Fibroblast of lung (primary cell): Measurements from ENCODE around the gene MAP2K6. TPM values are rescaled to one million over a fixed set of nuclear protein-coding genes. Genes with fewer than 3 reads are reported as not detected.
A peak's percentile ranks its signal among the peaks of the same experiment; 100 is the strongest.

Experiments used
- DNase-seq, 2 donors: peaks; one replicate each; pipeline versions ENCODE4 v3.0.0 to v3.0.0-alpha.2; 2010; ENCODE audit warnings: low read depth in 2 of 2
- H2AFZ ChIP-seq: 2 replicates; pipeline ENCODE4 v1.5.1; 2012; ENCODE audit warnings: low read length, control low read depth, inconsistent platforms
- H3K27ac ChIP-seq: 2 replicates; pipeline ENCODE4 v1.5.1; 2011; ENCODE audit warnings: low read length, control low read depth; ENCODE audit not compliant: insufficient read depth
- H3K27me3 ChIP-seq: 2 replicates; pipeline ENCODE4 v1.5.1; 2011; ENCODE audit warnings: mild to moderate bottlenecking, low read length; ENCODE audit not compliant: control insufficient read depth, insufficient read depth
- H3K36me3 ChIP-seq: 2 replicates; pipeline ENCODE4 v1.5.1; 2011; ENCODE audit warnings: low read length; ENCODE audit not compliant: control insufficient read depth, insufficient read depth
- H3K4me1 ChIP-seq: 2 replicates; pipeline ENCODE4 v1.5.1; 2011; ENCODE audit warnings: low read length; ENCODE audit not compliant: control insufficient read depth, insufficient read depth; ENCODE audit errors: extremely low read depth
- H3K4me2 ChIP-seq: 2 replicates; pipeline ENCODE4 v1.5.1; 2011; ENCODE audit warnings: low read length, control low read depth; ENCODE audit not compliant: insufficient read depth; ENCODE audit errors: extremely low read depth
- H3K4me3 ChIP-seq, 4 experiments: fragments of 200-600 bp in 1 of 4; sonication (generic) in 1 of 4; replicated peaks in 1 of 4; 2 replicates each; pipeline ENCODE4 v1.5.1; 2011 to 2016; ENCODE audit warnings: low read length in 4 of 4, low read depth in 3 of 4, mild to moderate bottlenecking in 3 of 4, control low read depth in 2 of 4, inconsistent platforms in 1 of 4, mixed read lengths in 1 of 4; ENCODE audit not compliant: insufficient read depth in 1 of 4; ENCODE audit errors: control extremely low read depth in 1 of 4
- H3K79me2 ChIP-seq: 2 replicates; pipeline ENCODE4 v1.5.1; 2012; ENCODE audit warnings: mild to moderate bottlenecking, low read length, inconsistent platforms; ENCODE audit not compliant: control insufficient read depth, insufficient read depth
- H3K9ac ChIP-seq: 2 replicates; pipeline ENCODE4 v1.5.1; 2011; ENCODE audit warnings: mild to moderate bottlenecking, low read length, control low read depth; ENCODE audit not compliant: insufficient read depth
- H3K9me3 ChIP-seq: 2 replicates; pipeline ENCODE4 v1.5.1; 2012; ENCODE audit warnings: low read depth, low read length; ENCODE audit not compliant: control insufficient read depth, insufficient read depth
- H4K20me1 ChIP-seq: 2 replicates; pipeline ENCODE4 v1.5.1; 2011; ENCODE audit warnings: low read length; ENCODE audit not compliant: control insufficient read depth, insufficient read depth; ENCODE audit errors: extremely low read depth
- CTCF ChIP-seq, 2 donors: IDR thresholded peaks in 1 of 2; conservative IDR thresholded peaks in 1 of 2; 1 replicate in 1 of 2; 2 replicates in 1 of 2; pipeline ENCODE4 v1.5.1; 2011 to 2012; ENCODE audit warnings: low read length in 2 of 2, control low read depth in 1 of 2, inconsistent platforms in 1 of 2, low read depth in 1 of 2, mild to moderate bottlenecking in 1 of 2
- EZH2 ChIP-seq: IDR thresholded peaks from 2 replicates; pipeline ENCODE4 v1.5.1; 2012; ENCODE audit warnings: low read length, control low read depth, mild to moderate bottlenecking; ENCODE audit errors: missing control alignments
- polyA plus RNA-seq, 2 donors: library from polyadenylated mRNA; depleted of rRNA in 1 of 2; stranded (reverse) in 1 of 2; unstranded in 1 of 2; fragments of >200 nt; gene quantifications; 2 replicates each; pipeline ENCODE4 v1.2.1, GENCODE V29; 2011 to 2012; ENCODE audit warnings: missing spikeins in 1 of 2
- total RNA-seq: library from RNA; depleted of rRNA; stranded (reverse); fragments of >200 nt; gene quantifications from 2 replicates; pipeline ENCODE4 v1.2.1, GENCODE V29; 2014

The MAP2K6 gene
- total and polyA plus RNA-seq, 2 donors (not counting 1 experiment from before 2014, with no cell fraction given) = 2.7 to 39.5 TPM

- Histone ChIP-seq H3K4me2 (no peak overlapping the region), H3K4me3 (no peak overlapping the region), H3K36me3 (no peaks in the 10 kb centered on the region), H3K4me1 (peaks cover 10% of the 10 kb centered on the region), H3K27ac (no peak overlapping the region), H3K9me3 (no peaks in the 10 kb centered on the region), H3K9ac (no peak overlapping the region), H3K79me2 (no peaks in the 10 kb centered on the region), H4K20me1 (no peaks in the 10 kb centered on the region), H2AFZ (no peak overlapping the region), H3K27me3 (no peaks in the 10 kb centered on the region)
- no peak for TF ChIP-seq EZH2
- no peak for TF ChIP-seq CTCF (conservative IDR thresholded peaks at IDR 0.05 in 1 of 2, IDR thresholded peaks at IDR 0.05 in 1 of 2; ENCODE audit: low read depth in 1 of 2, low read length in 2 of 2)
- no peak for DNase-seq
Measured at GRCh38 chr17:69594641-69595040, 180.1 kb downstream of the MAP2K6 start.

- Histone ChIP-seq H4K20me1 (no peaks in the 10 kb centered on the region), H3K27ac (no peak overlapping the region), H2AFZ (no peak overlapping the region), H3K9ac (no peak overlapping the region), H3K4me1 (peaks cover 10% of the 10 kb centered on the region), H3K27me3 (no peaks in the 10 kb centered on the region), H3K4me3 (no peak overlapping the region), H3K36me3 (no peaks in the 10 kb centered on the region), H3K9me3 (no peaks in the 10 kb centered on the region), H3K4me2 (no peak overlapping the region), H3K79me2 (no peaks in the 10 kb centered on the region)
- TF ChIP-seq CTCF (conservative IDR thresholded peaks at IDR 0.05 in 1 of 2, IDR thresholded peaks at IDR 0.05 in 1 of 2; ENCODE audit: low read depth in 1 of 2, low read length in 2 of 2) (no peak), EZH2 (no peak)
- DNase-seq = no peak
Measured at GRCh38 chr17:69596141-69596540, 181.6 kb downstream of the MAP2K6 start.

GRCh38 chr17:69597898-69598692, 183.6 kb downstream of the MAP2K6 start:
- H3K27ac ChIP-seq = no peak overlapping the region
- no peaks in the 10 kb centered on the region for H3K9me3 ChIP-seq
- H3K4me3 ChIP-seq = no peak overlapping the region
- H3K27me3 ChIP-seq = no peaks in the 10 kb centered on the region
- TF ChIP-seq CTCF (conservative IDR thresholded peaks at IDR 0.05 in 1 of 2, IDR thresholded peaks at IDR 0.05 in 1 of 2; ENCODE audit: low read depth in 1 of 2, low read length in 2 of 2) (no peak), EZH2 (no peak)
- peaks cover 10% of the 10 kb centered on the region for H3K4me1 ChIP-seq
- H3K9ac ChIP-seq = no peak overlapping the region
- H4K20me1 ChIP-seq = no peaks in the 10 kb centered on the region
- no peaks in the 10 kb centered on the region for H3K36me3 ChIP-seq
- DNase-seq = peak; percentile 34 to 77
- H2AFZ ChIP-seq = no peak overlapping the region
- no peak overlapping the region for H3K4me2 ChIP-seq
- H3K79me2 ChIP-seq = no peaks in the 10 kb centered on the region
